A549 treated with dexamethasone at 1 μM for 4 hours (cell line): Measurements from ENCODE around the gene TRIM29. TPM values are rescaled to one million over a fixed set of nuclear protein-coding genes. Genes with fewer than 3 reads are reported as not detected.

Source experiments
- total RNA-seq: library from RNA; stranded (reverse); fragments of 200-300 nt; extraction: Qiagen RNA extraction; gene quantifications from 5 replicates; pipeline ENCODE4 v1.2.3, GENCODE V29; 2022

The TRIM29 gene
- total RNA-seq: 22.5 to 29.9 TPM (median 28.0 TPM) in 5 replicates

GRCh38 chr11:120137611-120138521 lies at the start of gene TRIM29:
TRIM29 (minus strand) TSS chr11:120138113; CDS start chr11:120138031, 82 bp downstream.

Other genes starting within 250 kb of the TRIM29 start
- gene OAF, start 72.9 kb upstream of the TRIM29 start, total RNA-seq: 7.1 to 9.8 TPM (median 9.6 TPM) in 5 replicates
- gene POU2F3, start 102.0 kb upstream of the TRIM29 start, total RNA-seq: not detected in 5 replicates
- gene TLCD5, start 187.2 kb upstream of the TRIM29 start, total RNA-seq: 5.0 to 6.4 TPM (median 6.2 TPM) in 5 replicates
- gene ARHGEF12, start 198.3 kb upstream of the TRIM29 start, total RNA-seq: 12.1 to 19.7 TPM (median 17.1 TPM) in 5 replicates